ENCODE measurements around the gene PFDN1. TPM values are rescaled to one million over a fixed set of nuclear protein-coding genes. Genes with fewer than 3 reads are reported as not detected.
A peak's percentile ranks its signal among the peaks of the same experiment; 100 is the strongest.

The PFDN1 gene
- total and polyA plus RNA-seq, 5 experiments from 2014 or later, result 24.8 to 132 (median 120) TPM

GRCh38 chr5:140305471-140305870 lies 2.6 kb upstream of the PFDN1 start:
- Mint-ChIP-seq H3K27me3 (peaks cover 7 to 16% (median 10%) of the 10 kb centered on the region in 5 donors), H3K36me3 (peaks cover 0 to 2% (median 0%) of the 10 kb centered on the region in 3 donors), H3K9me3 (no peaks in the 10 kb centered on the region), H3K4me1 (peaks cover 2 to 26% (median 19%) of the 10 kb centered on the region in 4 donors), H3K4me3 (no peak overlapping the region), H3K27ac (peak overlapping the region in 1 of 10 donors; percentile 18)
- POLR2A ChIA-PET, result interaction anchor here (0.7 kb wide), 1 partner anchor 1330 kb away, joined by 3 read pairs; no protein-coding TSS in a partner anchor
- DNase-seq, result no peak
- no peak for ATAC-seq

- H3K36me3 Mint-ChIP-seq, result peaks cover 0 to 16% (median 6%) of the 10 kb centered on the region in 3 donors
- ATAC-seq (no peak), DNase-seq (no peak)
- no peaks in the 10 kb centered on the region for H3K9me3 Mint-ChIP-seq
- peaks cover 2 to 30% (median 21%) of the 10 kb centered on the region in 4 donors for H3K4me1 Mint-ChIP-seq
- H3K27me3 Mint-ChIP-seq, result peaks cover 0 to 10% (median 4%) of the 10 kb centered on the region in 5 donors
- POLR2A ChIA-PET, result interaction anchor here (1.2 to 2.0 kb wide), 2 partner anchors 42 to 407 kb away, joined by 3 to 8 read pairs; partner anchors contain the start of gene HBEGF
- H3K4me3 Mint-ChIP-seq, result peak overlapping the region in 6 of 10 donors; percentile 8 to 92 (median 27)
- no peak overlapping the region for H3K27ac Mint-ChIP-seq
These were observed 1.1 kb upstream of the PFDN1 start for GRCh38 chr5:140303966-140304365.

- no peaks in the 10 kb centered on the region for H3K9me3 Mint-ChIP-seq
- ATAC-seq, result no peak
- H3K27me3 Mint-ChIP-seq, result peaks cover 0 to 2% (median 1%) of the 10 kb centered on the region in 5 donors
- H3K27ac Mint-ChIP-seq, result peak overlapping the region in 1 of 10 donors; percentile 59
- DNase-seq, result no peak
- POLR2A ChIA-PET, result no interaction called here
- H3K36me3 Mint-ChIP-seq, result peaks cover 0 to 37% (median 8%) of the 10 kb centered on the region in 3 donors
- peak overlapping the region in 6 of 10 donors; percentile 6 to 98 (median 50) for H3K4me3 Mint-ChIP-seq
- peaks cover 10 to 53% (median 36%) of the 10 kb centered on the region in 4 donors for H3K4me1 Mint-ChIP-seq
These were observed 1.8 kb downstream of the PFDN1 start for GRCh38 chr5:140301136-140301535.

- Mint-ChIP-seq H3K4me1 (peaks cover 14 to 73% (median 50%) of the 10 kb centered on the region in 4 donors), H3K27ac (no peak overlapping the region), H3K36me3 (peaks cover 0 to 42% (median 8%) of the 10 kb centered on the region in 3 donors), H3K9me3 (no peaks in the 10 kb centered on the region), H3K4me3 (no peak overlapping the region), H3K27me3 (no peaks in the 10 kb centered on the region)
- DNase-seq (no peak), ATAC-seq (no peak)
- POLR2A ChIA-PET, result interaction anchor here (0.6 kb wide), 1 partner anchor 420 kb away, joined by 4 read pairs; no protein-coding TSS in a partner anchor
These were observed 3.8 kb downstream of the PFDN1 start for GRCh38 chr5:140299056-140299455.

- no peaks in the 10 kb centered on the region for H3K9me3 Mint-ChIP-seq
- H3K4me1 Mint-ChIP-seq, result peaks cover 18 to 78% (median 56%) of the 10 kb centered on the region in 4 donors
- no peak overlapping the region for H3K27ac Mint-ChIP-seq
- no peak overlapping the region for H3K4me3 Mint-ChIP-seq
- peaks cover 0 to 42% (median 8%) of the 10 kb centered on the region in 3 donors for H3K36me3 Mint-ChIP-seq
- DNase-seq (no peak), ATAC-seq (no peak)
- H3K27me3 Mint-ChIP-seq, result no peaks in the 10 kb centered on the region
- POLR2A ChIA-PET, result no interaction called here
These were observed 4.7 kb downstream of the PFDN1 start for GRCh38 chr5:140298183-140298601.

GRCh38 chr5:140297283-140297682 lies 5.6 kb downstream of the PFDN1 start:
- Mint-ChIP-seq H3K4me1 (peaks cover 18 to 79% (median 54%) of the 10 kb centered on the region in 4 donors), H3K9me3 (no peaks in the 10 kb centered on the region), H3K36me3 (peaks cover 0 to 42% (median 8%) of the 10 kb centered on the region in 3 donors), H3K27ac (no peak overlapping the region), H3K4me3 (no peak overlapping the region), H3K27me3 (no peaks in the 10 kb centered on the region)
- ATAC-seq (no peak), DNase-seq (no peak)
- POLR2A ChIA-PET, result no interaction called here

- peaks cover 0 to 46% (median 8%) of the 10 kb centered on the region in 3 donors for H3K36me3 Mint-ChIP-seq
- H3K27me3 Mint-ChIP-seq, result no peaks in the 10 kb centered on the region
- H3K4me3 Mint-ChIP-seq, result no peak overlapping the region
- ATAC-seq (no peak), DNase-seq (no peak)
- POLR2A ChIA-PET, result no interaction called here
- H3K4me1 Mint-ChIP-seq, result peaks cover 15 to 73% (median 52%) of the 10 kb centered on the region in 4 donors
- H3K9me3 Mint-ChIP-seq, result no peaks in the 10 kb centered on the region
- peak overlapping the region in 2 of 10 donors; percentile 4 to 15 for H3K27ac Mint-ChIP-seq
These were observed 6.6 kb downstream of the PFDN1 start for GRCh38 chr5:140296289-140296688.

GRCh38 chr5:140295414-140295813 lies 7.5 kb downstream of the PFDN1 start:
- POLR2A ChIA-PET, result no interaction called here
- Mint-ChIP-seq H3K36me3 (peaks cover 0 to 50% (median 8%) of the 10 kb centered on the region in 3 donors), H3K27me3 (no peaks in the 10 kb centered on the region), H3K4me3 (no peak overlapping the region), H3K4me1 (peaks cover 18 to 67% (median 56%) of the 10 kb centered on the region in 4 donors), H3K27ac (peak overlapping the region in 2 of 10 donors; percentile 26 to 33), H3K9me3 (no peaks in the 10 kb centered on the region)
- DNase-seq, result peak in 1 of 10 donors; percentile 3
- ATAC-seq, result no peak

GRCh38 chr5:140294753-140295152 lies 8.1 kb downstream of the PFDN1 start:
- POLR2A ChIA-PET, result interaction anchor here (0.6 kb wide), 1 partner anchor 30 kb away, joined by 5 read pairs; no protein-coding TSS in a partner anchor
- Mint-ChIP-seq H3K27me3 (no peaks in the 10 kb centered on the region), H3K4me3 (no peak overlapping the region), H3K27ac (peak overlapping the region in 2 of 10 donors; percentile 5 to 31), H3K36me3 (peaks cover 0 to 45% (median 5%) of the 10 kb centered on the region in 3 donors), H3K4me1 (peaks cover 20 to 65% (median 57%) of the 10 kb centered on the region in 4 donors), H3K9me3 (no peaks in the 10 kb centered on the region)
- ATAC-seq (no peak), DNase-seq (no peak)

GRCh38 chr5:140293849-140294100 lies 9.1 kb downstream of the PFDN1 start:
- no peak overlapping the region for H3K27ac Mint-ChIP-seq
- no peaks in the 10 kb centered on the region for H3K9me3 Mint-ChIP-seq
- ATAC-seq (no peak), DNase-seq (no peak)
- peaks cover 0 to 37% (median under 1%) of the 10 kb centered on the region in 3 donors for H3K36me3 Mint-ChIP-seq
- H3K27me3 Mint-ChIP-seq, result no peaks in the 10 kb centered on the region
- no peak overlapping the region for H3K4me3 Mint-ChIP-seq
- POLR2A ChIA-PET, result no interaction called here
- H3K4me1 Mint-ChIP-seq, result peaks cover 24 to 70% (median 63%) of the 10 kb centered on the region in 4 donors

- H3K36me3 Mint-ChIP-seq, result peaks cover 0 to 35% (median 0%) of the 10 kb centered on the region in 3 donors
- H3K27me3 Mint-ChIP-seq, result no peaks in the 10 kb centered on the region
- H3K4me1 Mint-ChIP-seq, result peaks cover 24 to 69% (median 62%) of the 10 kb centered on the region in 4 donors
- no peaks in the 10 kb centered on the region for H3K9me3 Mint-ChIP-seq
- DNase-seq (peak in 1 of 10 donors; percentile 23), ATAC-seq (peak; percentile 9 to 35)
- peak overlapping the region in 5 of 10 donors; percentile 6 to 35 (median 16) for H3K4me3 Mint-ChIP-seq
- peak overlapping the region in 6 of 10 donors; percentile 2 to 73 (median 50) for H3K27ac Mint-ChIP-seq
- POLR2A ChIA-PET, result no interaction called here
These were observed 9.6 kb downstream of the PFDN1 start for GRCh38 chr5:140293091-140293848.

- H3K36me3 Mint-ChIP-seq, result peaks cover 0 to 30% (median 0%) of the 10 kb centered on the region in 3 donors
- no peaks in the 10 kb centered on the region for H3K9me3 Mint-ChIP-seq
- POLR2A ChIA-PET, result no interaction called here
- peaks cover 28 to 64% (median 59%) of the 10 kb centered on the region in 4 donors for H3K4me1 Mint-ChIP-seq
- no peaks in the 10 kb centered on the region for H3K27me3 Mint-ChIP-seq
- peak overlapping the region in 4 of 10 donors; percentile 50 to 73 (median 53) for H3K27ac Mint-ChIP-seq
- no peak for DNase-seq
- no peak for ATAC-seq
- H3K4me3 Mint-ChIP-seq, result peak overlapping the region in 1 of 10 donors; percentile 6
These were observed 10.5 kb downstream of the PFDN1 start for GRCh38 chr5:140292212-140293036.
